Right cardiac atrium (tissue), 5 donors: ENCODE data around the gene ADAM30. TPM values are rescaled to one million over a fixed set of nuclear protein-coding genes. Genes with fewer than 3 reads are reported as not detected.

Experiments
- ATAC-seq, 2 donors: fragments of 200-7000 bp; cut with Tn5 transposase; one replicate each; pipeline versions ENCODE4 v1.8.0 to v1.9.1; 2020; ENCODE audit warnings: moderate library complexity in 2 of 2, mild to moderate bottlenecking in 1 of 2
- DNase-seq, 3 donors: peaks; one replicate each; pipeline ENCODE4 v3.0.0-alpha.2; 2020
- H3K27ac ChIP-seq: one replicate; pipeline ENCODE4 v1.5.1; 2013; ENCODE audit warnings: mild to moderate bottlenecking, low read length, control low read depth, moderate library complexity
- H3K27me3 ChIP-seq: one replicate; pipeline ENCODE4 v1.6.1; 2013; ENCODE audit not compliant: control insufficient read depth, insufficient read depth
- H3K4me1 ChIP-seq: one replicate; pipeline ENCODE4 v1.6.1; 2013; ENCODE audit warnings: low read length; ENCODE audit not compliant: control insufficient read depth, insufficient read depth
- H3K4me3 ChIP-seq: one replicate; pipeline ENCODE4 v1.5.1; 2013; ENCODE audit warnings: low read length, control low read depth
- H3K9me3 ChIP-seq: one replicate; pipeline ENCODE4 v1.6.1; 2013; ENCODE audit warnings: low read length; ENCODE audit not compliant: control insufficient read depth
- WGBS: extraction: QIAGEN DNeasy Blood & Tissue Kit; methylation state at CpG from one replicate; pipeline ENCODE4 v1.1.7; 2013; 5-methylcytosine and 5-hydroxymethylcytosine counted together
- intact Hi-C, 4 donors: fragments of 100-400 bp; cut with DNase I; formaldehyde crosslinking; loops; one replicate each; pipeline versions ENCODE4 v1.11.0 to v1.14.0; 2022 to 2023
- polyA plus RNA-seq: library from polyadenylated mRNA; stranded (reverse); fragments of 200-250 nt; gene quantifications from one replicate; pipeline ENCODE4 v1.2.3, GENCODE V29; 2013
- total RNA-seq, 4 donors: library from RNA; stranded (reverse); fragmentation: NEBNext Ultra II Directional; extraction: Animal tissue kit (Norgen Biotek cat#: 25700); gene quantifications; one replicate each; pipeline ENCODE4 v1.2.1, GENCODE V29; 2021
- donor health status: healthy with polysubstance abuse.
- donor health status: DM: no; HTN: yes; CAD: no.
- donor health status: DM: no; HTN: no; CAD: no.
- donor health status: DM: no; HTN: yes; CAD: no; lungs with severe emphysema.
- donor health status: DM: yes; HTN: yes; CAD: no.

The ADAM30 gene
- total and polyA plus RNA-seq, 5 donors, result not detected

- intact Hi-C loops, result no loop called here
- no peaks in the 10 kb centered on the region for H3K9me3 ChIP-seq
- DNase-seq (no peak), ATAC-seq (peak in 1 of 2 donors; percentile 13)
- WGBS, result 87% methylated on average over 4 of the region's 4 CpGs
- H3K4me3 ChIP-seq, result no peak overlapping the region
- H3K4me1 ChIP-seq, result no peaks in the 10 kb centered on the region
- H3K27me3 ChIP-seq, result no peaks in the 10 kb centered on the region
- no peak overlapping the region for H3K27ac ChIP-seq
Observed at GRCh38 chr1:119906927-119907652, 10.8 kb upstream of the ADAM30 start.

- DNase-seq (no peak), ATAC-seq (no peak)
- Histone ChIP-seq H3K4me1 (no peaks in the 10 kb centered on the region), H3K27ac (no peak overlapping the region), H3K9me3 (no peaks in the 10 kb centered on the region), H3K4me3 (no peak overlapping the region), H3K27me3 (no peaks in the 10 kb centered on the region)
- intact Hi-C loops, result no loop called here
Observed at GRCh38 chr1:119903443-119903835, 7.1 kb upstream of the ADAM30 start.

GRCh38 chr1:119902775-119903442 is 6.6 kb upstream of the ADAM30 start:
- H3K4me1 ChIP-seq, result no peaks in the 10 kb centered on the region
- no peaks in the 10 kb centered on the region for H3K9me3 ChIP-seq
- intact Hi-C loops, result no loop called here
- H3K27ac ChIP-seq, result no peak overlapping the region
- ATAC-seq (no peak), DNase-seq (no peak)
- no peaks in the 10 kb centered on the region for H3K27me3 ChIP-seq
- H3K4me3 ChIP-seq, result no peak overlapping the region
- WGBS, result 91% methylated on average over 4 of the region's 4 CpGs

GRCh38 chr1:119898981-119899720 is 2.8 kb upstream of the ADAM30 start:
- DNase-seq (no peak), ATAC-seq (no peak)
- H3K9me3 ChIP-seq, result no peaks in the 10 kb centered on the region
- H3K4me1 ChIP-seq, result no peaks in the 10 kb centered on the region
- 87% methylated on average over 3 of the region's 3 CpGs for WGBS
- H3K4me3 ChIP-seq, result no peak overlapping the region
- no peak overlapping the region for H3K27ac ChIP-seq
- intact Hi-C loops, result no loop called here
- H3K27me3 ChIP-seq, result no peaks in the 10 kb centered on the region

GRCh38 chr1:119898530-119898929 is 2.2 kb upstream of the ADAM30 start:
- ATAC-seq (no peak), DNase-seq (no peak)
- no peaks in the 10 kb centered on the region for H3K4me1 ChIP-seq
- intact Hi-C loops, result no loop called here
- no peak overlapping the region for H3K4me3 ChIP-seq
- no peaks in the 10 kb centered on the region for H3K27me3 ChIP-seq
- H3K27ac ChIP-seq, result no peak overlapping the region
- WGBS, result 71% methylated on average over 2 of the region's 2 CpGs
- H3K9me3 ChIP-seq, result no peaks in the 10 kb centered on the region

GRCh38 chr1:119895102-119895501 is 1.2 kb downstream of the ADAM30 start:
- 78% methylated on average over 4 of the region's 4 CpGs for WGBS
- intact Hi-C loops, result no loop called here
- Histone ChIP-seq H3K27ac (no peak overlapping the region), H3K4me1 (no peaks in the 10 kb centered on the region), H3K4me3 (no peak overlapping the region), H3K9me3 (no peaks in the 10 kb centered on the region), H3K27me3 (no peaks in the 10 kb centered on the region)
- DNase-seq (no peak), ATAC-seq (no peak)

- no peaks in the 10 kb centered on the region for H3K27me3 ChIP-seq
- intact Hi-C loops, result no loop called here
- 71% methylated on average over 10 of the region's 10 CpGs for WGBS
- no peak overlapping the region for H3K4me3 ChIP-seq
- ATAC-seq (no peak), DNase-seq (no peak)
- H3K9me3 ChIP-seq, result no peaks in the 10 kb centered on the region
- H3K27ac ChIP-seq, result no peak overlapping the region
- H3K4me1 ChIP-seq, result no peaks in the 10 kb centered on the region
Observed at GRCh38 chr1:119893827-119894700, 2.3 kb downstream of the ADAM30 start.

- WGBS, result 85% methylated on average over 6 of the region's 6 CpGs
- H3K27ac ChIP-seq, result no peak overlapping the region
- DNase-seq (no peak), ATAC-seq (no peak)
- no peak overlapping the region for H3K4me3 ChIP-seq
- no peaks in the 10 kb centered on the region for H3K9me3 ChIP-seq
- intact Hi-C loops, result no loop called here
- H3K27me3 ChIP-seq, result no peaks in the 10 kb centered on the region
- no peaks in the 10 kb centered on the region for H3K4me1 ChIP-seq
Observed at GRCh38 chr1:119893238-119893791, 3.0 kb downstream of the ADAM30 start.

GRCh38 chr1:119891386-119891785 is 4.9 kb downstream of the ADAM30 start:
- no peaks in the 10 kb centered on the region for H3K27me3 ChIP-seq
- H3K27ac ChIP-seq, result no peak overlapping the region
- ATAC-seq, result no peak
- H3K9me3 ChIP-seq, result peaks cover 1% of the 10 kb centered on the region
- intact Hi-C loops, result no loop called here
- WGBS, result 83% methylated on average over 1 of the region's 1 CpG
- no peak overlapping the region for H3K4me3 ChIP-seq
- no peaks in the 10 kb centered on the region for H3K4me1 ChIP-seq
- no peak for DNase-seq

- Histone ChIP-seq H3K27me3 (no peaks in the 10 kb centered on the region), H3K9me3 (peaks cover 1% of the 10 kb centered on the region), H3K4me3 (no peak overlapping the region), H3K27ac (no peak overlapping the region), H3K4me1 (no peaks in the 10 kb centered on the region)
- no peak for DNase-seq
- ATAC-seq, result no peak
- intact Hi-C loops, result no loop called here
Observed at GRCh38 chr1:119888476-119888875, 7.8 kb downstream of the ADAM30 start.
